ENCODE data around the gene STPG3. TPM values are rescaled to one million over a fixed set of nuclear protein-coding genes. Genes with fewer than 3 reads are reported as not detected.

Gene STPG3
- total RNA-seq, 4 donors from 2014 or later: not detected

- Histone ChIP-seq H3K27me3 (peaks cover 0 to 71% (median 0%) of the 10 kb centered on the region in 4 donors), H3K36me3 (no peaks in the 10 kb centered on the region), H3K9me3 (no peaks in the 10 kb centered on the region), H3K27ac (no peak overlapping the region), H3K4me3 (no peak overlapping the region), H3K4me1 (peaks cover 15 to 38% (median 16%) of the 10 kb centered on the region in 3 donors)
- DNase-seq: no peak
- 51 to 68% methylated on average over 5 to 16 of the region's 40 CpGs for WGBS, 2 donors
- intact Hi-C loops (cut with DNase I): loop anchor here (10.0 kb wide), 1 partner anchor 49 kb away; the partner anchor contains the start of genes ANAPC2 and SSNA1
- TF ChIP-seq POLR2A (IDR thresholded peaks at IDR 0.05): no peak
- TF ChIP-seq, protein P1, sequence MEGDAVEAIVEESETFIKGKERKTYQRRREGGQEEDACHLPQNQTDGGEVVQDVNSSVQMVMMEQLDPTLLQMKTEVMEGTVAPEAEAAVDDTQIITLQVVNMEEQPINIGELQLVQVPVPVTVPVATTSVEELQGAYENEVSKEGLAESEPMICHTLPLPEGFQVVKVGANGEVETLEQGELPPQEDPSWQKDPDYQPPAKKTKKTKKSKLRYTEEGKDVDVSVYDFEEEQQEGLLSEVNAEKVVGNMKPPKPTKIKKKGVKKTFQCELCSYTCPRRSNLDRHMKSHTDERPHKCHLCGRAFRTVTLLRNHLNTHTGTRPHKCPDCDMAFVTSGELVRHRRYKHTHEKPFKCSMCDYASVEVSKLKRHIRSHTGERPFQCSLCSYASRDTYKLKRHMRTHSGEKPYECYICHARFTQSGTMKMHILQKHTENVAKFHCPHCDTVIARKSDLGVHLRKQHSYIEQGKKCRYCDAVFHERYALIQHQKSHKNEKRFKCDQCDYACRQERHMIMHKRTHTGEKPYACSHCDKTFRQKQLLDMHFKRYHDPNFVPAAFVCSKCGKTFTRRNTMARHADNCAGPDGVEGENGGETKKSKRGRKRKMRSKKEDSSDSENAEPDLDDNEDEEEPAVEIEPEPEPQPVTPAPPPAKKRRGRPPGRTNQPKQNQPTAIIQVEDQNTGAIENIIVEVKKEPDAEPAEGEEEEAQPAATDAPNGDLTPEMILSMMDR (IDR thresholded peaks at IDR 0.05): no peak
These were observed 16.9 kb upstream of the STPG3 start for GRCh38 chr9:137234055-137234697.

- TF ChIP-seq POLR2A (IDR thresholded peaks at IDR 0.05): no peak
- TF ChIP-seq, protein P1 (IDR thresholded peaks at IDR 0.05): no peak
- Histone ChIP-seq H3K4me3 (no peak overlapping the region), H3K36me3 (no peaks in the 10 kb centered on the region), H3K4me1 (peaks cover 16 to 46% (median 22%) of the 10 kb centered on the region in 3 donors), H3K9me3 (no peaks in the 10 kb centered on the region), H3K27me3 (peaks cover 0 to 64% (median 0%) of the 10 kb centered on the region in 4 donors), H3K27ac (no peak overlapping the region)
- DNase-seq: no peak
- WGBS, 2 donors: 58 to 64% methylated on average over 10 to 15 of the region's 18 CpGs
- intact Hi-C loops (cut with DNase I): loop anchor here (10.0 kb wide), 1 partner anchor 50 kb away; the partner anchor contains the start of genes ANAPC2 and SSNA1
These were observed 16.2 kb upstream of the STPG3 start for GRCh38 chr9:137234758-137235423.

- no peaks in the 10 kb centered on the region for H3K9me3 ChIP-seq
- 67 to 80% methylated on average over 1 to 3 of the region's 35 CpGs for WGBS, 2 donors
- no peak for TF ChIP-seq POLR2A (IDR thresholded peaks at IDR 0.05)
- TF ChIP-seq, protein P1 (IDR thresholded peaks at IDR 0.05): no peak
- intact Hi-C loops (cut with DNase I): loop anchor here (10.0 kb wide), 1 partner anchor 51 kb away; the partner anchor contains the start of genes ANAPC2 and SSNA1
- peaks cover 16 to 53% (median 23%) of the 10 kb centered on the region in 3 donors for H3K4me1 ChIP-seq
- no peaks in the 10 kb centered on the region for H3K36me3 ChIP-seq
- no peak overlapping the region for H3K27ac ChIP-seq
- H3K27me3 ChIP-seq: peaks cover 0 to 57% (median 0%) of the 10 kb centered on the region in 4 donors
- peak overlapping the region in 3 of 4 donors; percentile 7 to 40 (median 7) for H3K4me3 ChIP-seq
- no peak for DNase-seq
These were observed 15.5 kb upstream of the STPG3 start for GRCh38 chr9:137235424-137236237.

- 0% methylated on average over 4 of the region's 31 CpGs; no CpG with 5 or more reads in 1 of the 2 donors for WGBS, 2 donors
- no peak for TF ChIP-seq POLR2A (IDR thresholded peaks at IDR 0.05)
- TF ChIP-seq, protein P1 (IDR thresholded peaks at IDR 0.05): peak; percentile 99 to 100 (median 100)
- Histone ChIP-seq H3K4me3 (peak overlapping the region in 3 of 4 donors; percentile 7 to 40 (median 7)), H3K36me3 (no peaks in the 10 kb centered on the region), H3K27me3 (peaks cover 0 to 49% (median 0%) of the 10 kb centered on the region in 4 donors), H3K4me1 (peaks cover 16 to 53% (median 23%) of the 10 kb centered on the region in 3 donors), H3K27ac (peak overlapping the region in 1 of 4 donors; percentile 39), H3K9me3 (no peaks in the 10 kb centered on the region)
- DNase-seq: no peak
- intact Hi-C loops (cut with DNase I): loop anchor here (10.0 kb wide), 1 partner anchor 52 kb away; the partner anchor contains the start of genes ANAPC2 and SSNA1
These were observed 14.7 kb upstream of the STPG3 start for GRCh38 chr9:137236238-137236935.
